Chondrocyte (in vitro differentiated cells): ENCODE results near the gene SHB. TPM values are rescaled to one million over a fixed set of nuclear protein-coding genes. Genes with fewer than 3 reads are reported as not detected.

ENCODE experiments used
- DNase-seq: peaks from one replicate; pipeline ENCODE4 v3.0.0; 2021; ENCODE audit warnings: mixed read lengths, low spot score
- H3K27ac Mint-ChIP-seq: one replicate; pipeline ENCODE4 v1.8.0; 2021; ENCODE audit warnings: mild to moderate bottlenecking, moderate library complexity, mixed read lengths; ENCODE audit not compliant: unreplicated experiment
- H3K27me3 Mint-ChIP-seq: 2 replicates; pipeline ENCODE4 v1.8.0; 2021; ENCODE audit warnings: low read depth, mixed read lengths
- H3K36me3 Mint-ChIP-seq: 2 replicates; pipeline ENCODE4 v1.8.0; 2021; ENCODE audit warnings: low read depth, mixed read lengths
- H3K4me1 Mint-ChIP-seq: 2 replicates; pipeline ENCODE4 v1.8.0; 2021; ENCODE audit warnings: low read depth, mild to moderate bottlenecking, mixed read lengths
- H3K4me3 Mint-ChIP-seq: one replicate; pipeline ENCODE4 v1.8.0; 2021; ENCODE audit warnings: mild to moderate bottlenecking, moderate library complexity, mixed read lengths; ENCODE audit not compliant: unreplicated experiment
- H3K9me3 Mint-ChIP-seq: 2 replicates; pipeline ENCODE4 v1.8.0; 2021; ENCODE audit warnings: low read depth, mixed read lengths
- total RNA-seq: library from RNA; stranded (reverse); gene quantifications from 3 replicates; pipeline ENCODE4 v1.2.1, GENCODE V29; 2021
- TF ChIP-seq, protein P1 (sequence below): fragments of 200-600 bp; sonication (generic); IDR thresholded peaks from 2 replicates; pipeline ENCODE4 v1.5.0; 2021; ENCODE audit warnings: antibody characterized with exemption, mild to moderate bottlenecking, moderate library complexity

The SHB gene
- total RNA-seq, 1 donor from 2014 or later = 23.8 TPM

DNA sequence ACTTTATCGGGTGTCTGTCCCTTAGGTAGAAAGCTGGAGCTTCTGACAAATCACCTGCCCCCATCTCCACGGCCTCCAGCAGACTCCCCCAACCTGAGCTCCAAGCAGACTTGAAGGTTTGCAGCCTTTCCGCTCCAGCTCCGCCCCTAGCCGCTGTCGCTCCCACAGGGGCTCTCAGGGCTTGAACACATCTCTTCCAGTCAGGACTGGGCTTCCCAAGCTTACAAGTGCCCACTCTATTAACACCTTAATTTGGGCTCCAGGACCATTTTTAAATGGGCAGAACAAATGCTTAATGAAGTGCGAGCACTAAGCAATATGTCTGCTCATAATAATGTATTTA, 147.9 kb downstream of the SHB start:
- Mint-ChIP-seq H3K36me3 (peaks cover 8% of the 10 kb centered on the region), H3K9me3 (no peaks in the 10 kb centered on the region), H3K27ac (no peak overlapping the region), H3K4me3 (no peak overlapping the region), H3K27me3 (no peaks in the 10 kb centered on the region), H3K4me1 (peaks cover 2% of the 10 kb centered on the region)
- no peak for DNase-seq
- TF ChIP-seq, protein P1, sequence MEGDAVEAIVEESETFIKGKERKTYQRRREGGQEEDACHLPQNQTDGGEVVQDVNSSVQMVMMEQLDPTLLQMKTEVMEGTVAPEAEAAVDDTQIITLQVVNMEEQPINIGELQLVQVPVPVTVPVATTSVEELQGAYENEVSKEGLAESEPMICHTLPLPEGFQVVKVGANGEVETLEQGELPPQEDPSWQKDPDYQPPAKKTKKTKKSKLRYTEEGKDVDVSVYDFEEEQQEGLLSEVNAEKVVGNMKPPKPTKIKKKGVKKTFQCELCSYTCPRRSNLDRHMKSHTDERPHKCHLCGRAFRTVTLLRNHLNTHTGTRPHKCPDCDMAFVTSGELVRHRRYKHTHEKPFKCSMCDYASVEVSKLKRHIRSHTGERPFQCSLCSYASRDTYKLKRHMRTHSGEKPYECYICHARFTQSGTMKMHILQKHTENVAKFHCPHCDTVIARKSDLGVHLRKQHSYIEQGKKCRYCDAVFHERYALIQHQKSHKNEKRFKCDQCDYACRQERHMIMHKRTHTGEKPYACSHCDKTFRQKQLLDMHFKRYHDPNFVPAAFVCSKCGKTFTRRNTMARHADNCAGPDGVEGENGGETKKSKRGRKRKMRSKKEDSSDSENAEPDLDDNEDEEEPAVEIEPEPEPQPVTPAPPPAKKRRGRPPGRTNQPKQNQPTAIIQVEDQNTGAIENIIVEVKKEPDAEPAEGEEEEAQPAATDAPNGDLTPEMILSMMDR = no peak

GRCh38 chr9:37920471-37921167, 148.4 kb downstream of the SHB start:
- Mint-ChIP-seq H3K9me3 (no peaks in the 10 kb centered on the region), H3K4me3 (no peak overlapping the region), H3K27ac (no peak overlapping the region), H3K4me1 (no peaks in the 10 kb centered on the region), H3K27me3 (no peaks in the 10 kb centered on the region), H3K36me3 (peaks cover 8% of the 10 kb centered on the region)
- TF ChIP-seq, protein P1 = no peak
- no peak for DNase-seq

GRCh38 chr9:37919956-37920335, 149.1 kb downstream of the SHB start:
- H3K27me3 Mint-ChIP-seq = no peaks in the 10 kb centered on the region
- peaks cover 8% of the 10 kb centered on the region for H3K36me3 Mint-ChIP-seq
- TF ChIP-seq, protein P1 = no peak
- no peak overlapping the region for H3K27ac Mint-ChIP-seq
- no peak overlapping the region for H3K4me3 Mint-ChIP-seq
- no peaks in the 10 kb centered on the region for H3K9me3 Mint-ChIP-seq
- no peaks in the 10 kb centered on the region for H3K4me1 Mint-ChIP-seq
- DNase-seq = no peak

- Mint-ChIP-seq H3K27me3 (no peaks in the 10 kb centered on the region), H3K4me1 (peaks cover under 1% of the 10 kb centered on the region), H3K4me3 (no peak overlapping the region), H3K36me3 (peaks cover 8% of the 10 kb centered on the region), H3K27ac (no peak overlapping the region), H3K9me3 (no peaks in the 10 kb centered on the region)
- TF ChIP-seq, protein P1 = no peak
- no peak for DNase-seq
Observed at GRCh38 chr9:37919246-37919955, 149.6 kb downstream of the SHB start.

DNA sequence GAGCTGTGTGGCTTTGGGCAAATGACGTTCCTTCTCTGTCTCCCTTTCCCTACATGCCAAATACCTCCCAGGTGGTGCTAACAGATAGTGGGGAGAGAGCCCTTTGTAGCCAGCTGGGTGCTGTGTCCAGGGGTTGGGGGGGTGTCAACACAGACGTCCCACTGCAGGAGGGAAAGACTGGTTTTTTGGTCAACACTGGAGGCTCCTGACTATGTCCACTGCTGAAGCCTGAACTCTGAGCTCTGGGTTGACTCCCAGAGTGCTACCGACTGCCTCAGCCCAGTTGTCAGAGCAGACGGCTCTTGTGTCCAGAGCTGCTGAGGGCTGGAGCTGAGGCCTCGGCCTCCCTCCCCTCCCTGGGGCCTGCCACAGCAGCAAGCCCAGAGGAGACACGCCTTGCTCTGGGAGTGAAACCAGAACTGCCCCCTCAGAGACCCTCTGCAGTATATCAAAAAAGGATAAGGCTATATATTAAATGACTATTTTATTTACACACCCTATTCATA, 150.3 kb downstream of the SHB start:
- TF ChIP-seq, protein P1 = no peak
- Mint-ChIP-seq H3K4me3 (no peak overlapping the region), H3K9me3 (no peaks in the 10 kb centered on the region), H3K4me1 (peaks cover 7% of the 10 kb centered on the region), H3K27me3 (no peaks in the 10 kb centered on the region), H3K36me3 (peaks cover 8% of the 10 kb centered on the region), H3K27ac (no peak overlapping the region)
- DNase-seq = no peak
